ENCODE results near the gene CTTN.

DNA sequence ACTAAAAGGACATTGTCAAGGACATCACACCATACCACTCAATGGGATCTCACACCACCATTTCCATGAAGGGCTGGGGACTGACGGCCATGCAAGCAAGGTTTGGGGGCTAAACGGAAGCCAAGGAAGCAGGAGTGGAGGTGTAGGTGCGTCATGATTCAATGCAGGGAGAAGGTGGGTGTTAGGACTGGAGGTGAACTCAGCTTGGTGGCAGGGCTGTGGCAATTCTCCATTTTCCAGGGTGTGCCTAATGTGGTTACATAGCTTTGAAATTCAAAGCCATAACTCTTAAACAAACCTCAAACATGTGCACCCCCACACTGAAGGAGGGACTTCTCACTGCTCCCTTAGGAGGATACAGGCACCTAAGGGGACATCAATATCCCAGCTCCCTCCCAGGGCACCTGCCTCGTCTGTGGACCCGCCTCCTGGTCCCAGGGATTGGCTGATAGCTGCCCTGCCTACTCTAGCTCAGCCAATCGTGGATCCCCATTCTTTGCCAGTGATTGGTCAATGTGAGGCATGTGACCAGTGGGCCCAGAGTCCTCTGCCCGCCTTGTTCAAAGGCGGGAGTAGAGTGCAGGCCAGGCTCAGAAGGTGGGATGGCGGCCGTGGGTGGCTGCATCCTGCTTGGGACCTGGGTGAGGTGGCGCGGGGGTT, 64.6 kb downstream of the CTTN start:
- TF ChIP-seq, protein P1, sequence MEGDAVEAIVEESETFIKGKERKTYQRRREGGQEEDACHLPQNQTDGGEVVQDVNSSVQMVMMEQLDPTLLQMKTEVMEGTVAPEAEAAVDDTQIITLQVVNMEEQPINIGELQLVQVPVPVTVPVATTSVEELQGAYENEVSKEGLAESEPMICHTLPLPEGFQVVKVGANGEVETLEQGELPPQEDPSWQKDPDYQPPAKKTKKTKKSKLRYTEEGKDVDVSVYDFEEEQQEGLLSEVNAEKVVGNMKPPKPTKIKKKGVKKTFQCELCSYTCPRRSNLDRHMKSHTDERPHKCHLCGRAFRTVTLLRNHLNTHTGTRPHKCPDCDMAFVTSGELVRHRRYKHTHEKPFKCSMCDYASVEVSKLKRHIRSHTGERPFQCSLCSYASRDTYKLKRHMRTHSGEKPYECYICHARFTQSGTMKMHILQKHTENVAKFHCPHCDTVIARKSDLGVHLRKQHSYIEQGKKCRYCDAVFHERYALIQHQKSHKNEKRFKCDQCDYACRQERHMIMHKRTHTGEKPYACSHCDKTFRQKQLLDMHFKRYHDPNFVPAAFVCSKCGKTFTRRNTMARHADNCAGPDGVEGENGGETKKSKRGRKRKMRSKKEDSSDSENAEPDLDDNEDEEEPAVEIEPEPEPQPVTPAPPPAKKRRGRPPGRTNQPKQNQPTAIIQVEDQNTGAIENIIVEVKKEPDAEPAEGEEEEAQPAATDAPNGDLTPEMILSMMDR (IDR thresholded peaks at IDR 0.05) = no peak
- TF ChIP-seq POLR2AphosphoS5 (IDR thresholded peaks at IDR 0.05) (no peak), POLR2A (IDR thresholded peaks at IDR 0.05; ENCODE audit: low read depth) (no peak)
